Transverse colon (tissue), 3 donors: ENCODE measurements around the gene PLOD2.

ENCODE experiments used
- CTCF ChIP-seq, 5 experiments: fragments of 200-600 bp in 3 of 5; fragments of 450-650 bp in 2 of 5; sonication (generic) in 3 of 5; IDR thresholded peaks; 1 replicate in 2 of 5; 2 replicates in 3 of 5; pipeline ENCODE4 v1.5.1; 2016 to 2017; ENCODE audit warnings: antibody characterized with exemption in 5 of 5, inconsistent platforms in 3 of 5, mild to moderate bottlenecking in 2 of 5, moderate library complexity in 1 of 5
- EP300 ChIP-seq: sonication (generic); formaldehyde crosslinking; IDR thresholded peaks from one replicate; pipeline ENCODE4 v1.6.1; 2017; ENCODE audit warnings: antibody characterized with exemption, low read depth
- POLR2A ChIP-seq: fragments of 450-650 bp; IDR thresholded peaks from one replicate; pipeline ENCODE4 v1.6.1; 2016; ENCODE audit warnings: antibody characterized with exemption, mild to moderate bottlenecking, moderate library complexity

GRCh38 chr3:146035366-146035765, 125.6 kb downstream of the PLOD2 start:
- TF ChIP-seq CTCF (IDR thresholded peaks at IDR 0.05) (no peak), POLR2A (no peak), EP300 (no peak)
